Measurements from ENCODE around the gene RAB10.

RAB10 gene

DNA sequence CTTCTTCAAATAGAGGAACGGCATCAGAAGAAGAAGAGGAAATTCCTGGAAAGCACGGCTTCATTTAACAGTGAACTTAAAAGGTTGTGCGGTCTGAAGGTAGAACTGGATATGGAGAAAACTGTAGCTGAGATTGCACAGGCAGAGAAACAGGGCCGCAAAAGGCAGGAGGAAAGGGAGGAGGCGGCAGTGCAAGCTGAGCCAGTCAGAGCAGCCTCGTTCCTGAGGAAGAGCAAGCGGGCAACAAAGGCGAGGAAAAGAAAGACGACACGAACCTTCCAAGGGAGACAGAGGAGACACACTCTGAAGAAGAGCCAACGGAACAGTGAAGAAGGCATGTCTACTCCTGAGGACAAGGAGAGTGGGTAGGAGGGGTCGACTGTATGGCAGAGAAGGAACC, 116.4 kb downstream of the RAB10 start:
- H3K4me2 ChIP-seq (ENCODE audit: low read length), result no peak overlapping the region
- no peaks in the 10 kb centered on the region for H3K27me3 ChIP-seq (ENCODE audit: low read depth, low read length)
- H3K4me3 ChIP-seq (ENCODE audit: low read length), result no peak overlapping the region
- no peak overlapping the region for H3K27ac ChIP-seq (ENCODE audit: low read length)
- no peak for TF ChIP-seq CTCF (IDR thresholded peaks at IDR 0.05; ENCODE audit: low read depth, low read length)
- TF ChIP-seq EZH2phosphoT487 (IDR thresholded peaks at IDR 0.05; ENCODE audit: low read depth), result no peak
- H3K9ac ChIP-seq (ENCODE audit: low read length), result no peak overlapping the region
- no peak overlapping the region for H2AFZ ChIP-seq (ENCODE audit: low read depth, low read length)
- H4K20me1 ChIP-seq (ENCODE audit: insufficient read depth, low read length), result no peaks in the 10 kb centered on the region
- no peaks in the 10 kb centered on the region for H3K36me3 ChIP-seq (replicated peaks; ENCODE audit: low read depth, low read length)
- no peaks in the 10 kb centered on the region for H3K9me3 ChIP-seq (ENCODE audit: insufficient read depth, low read length)
- H3K4me1 ChIP-seq (ENCODE audit: low read length), result peaks cover 7% of the 10 kb centered on the region
- no peaks in the 10 kb centered on the region for H3K79me2 ChIP-seq (ENCODE audit: low read length)

DNA sequence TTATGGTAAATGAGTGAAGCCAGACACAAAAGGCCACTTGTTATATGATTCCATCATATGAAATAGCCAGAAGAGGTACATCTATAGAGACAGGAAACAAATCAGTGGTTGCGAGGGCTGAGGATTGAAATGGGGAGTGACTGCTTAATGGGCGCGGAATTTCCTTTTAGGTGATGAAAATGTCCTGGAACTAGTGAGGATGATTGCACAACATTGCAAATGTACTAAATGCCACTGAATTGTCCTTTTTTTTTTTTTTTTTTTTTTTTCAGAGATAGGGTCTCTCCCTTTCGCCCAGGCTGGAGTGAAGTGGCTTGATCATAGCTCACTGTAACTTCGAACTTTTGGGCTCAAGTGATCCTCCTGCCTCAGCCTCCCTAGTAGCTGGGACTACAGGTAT, 123.7 kb downstream of the RAB10 start:
- Histone ChIP-seq H3K4me1 (ENCODE audit: low read length) (peaks cover 3% of the 10 kb centered on the region; the same call in 1 of the 2 replicates), H3K4me3 (ENCODE audit: low read length) (no peak overlapping the region), H4K20me1 (ENCODE audit: insufficient read depth, low read length) (no peaks in the 10 kb centered on the region), H3K4me2 (ENCODE audit: low read length) (no peak overlapping the region), H3K36me3 (replicated peaks; ENCODE audit: low read depth, low read length) (no peaks in the 10 kb centered on the region), H2AFZ (ENCODE audit: low read depth, low read length) (no peak overlapping the region), H3K27me3 (ENCODE audit: low read depth, low read length) (no peaks in the 10 kb centered on the region), H3K79me2 (ENCODE audit: low read length) (no peaks in the 10 kb centered on the region), H3K9me3 (ENCODE audit: insufficient read depth, low read length) (no peaks in the 10 kb centered on the region), H3K9ac (ENCODE audit: low read length) (no peak overlapping the region), H3K27ac (ENCODE audit: low read length) (no peak overlapping the region)
- no peak for TF ChIP-seq CTCF (IDR thresholded peaks at IDR 0.05; ENCODE audit: low read depth, low read length)
- TF ChIP-seq EZH2phosphoT487 (IDR thresholded peaks at IDR 0.05; ENCODE audit: low read depth), result no peak

GRCh38 chr2:26161926-26162325, 128.0 kb downstream of the RAB10 start:
- peaks cover 3% of the 10 kb centered on the region; the same call in 1 of the 2 replicates for H3K4me1 ChIP-seq (ENCODE audit: low read length)
- TF ChIP-seq CTCF (IDR thresholded peaks at IDR 0.05; ENCODE audit: low read depth, low read length), result no peak
- TF ChIP-seq EZH2phosphoT487 (IDR thresholded peaks at IDR 0.05; ENCODE audit: low read depth), result no peak
- H3K27ac ChIP-seq (ENCODE audit: low read length), result no peak overlapping the region
- no peak overlapping the region for H2AFZ ChIP-seq (ENCODE audit: low read depth, low read length)
- no peaks in the 10 kb centered on the region for H3K9me3 ChIP-seq (ENCODE audit: insufficient read depth, low read length)
- no peak overlapping the region for H3K4me3 ChIP-seq (ENCODE audit: low read length)
- H3K9ac ChIP-seq (ENCODE audit: low read length), result no peak overlapping the region
- H3K36me3 ChIP-seq (replicated peaks; ENCODE audit: low read depth, low read length), result no peaks in the 10 kb centered on the region
- no peaks in the 10 kb centered on the region for H3K79me2 ChIP-seq (ENCODE audit: low read length)
- no peak overlapping the region for H3K4me2 ChIP-seq (ENCODE audit: low read length)
- H3K27me3 ChIP-seq (ENCODE audit: low read depth, low read length), result no peaks in the 10 kb centered on the region
- no peaks in the 10 kb centered on the region for H4K20me1 ChIP-seq (ENCODE audit: insufficient read depth, low read length)

- no peaks in the 10 kb centered on the region for H3K27me3 ChIP-seq (ENCODE audit: low read depth, low read length)
- no peaks in the 10 kb centered on the region for H3K36me3 ChIP-seq (replicated peaks; ENCODE audit: low read depth, low read length)
- H2AFZ ChIP-seq (ENCODE audit: low read depth, low read length), result no peak overlapping the region
- no peaks in the 10 kb centered on the region for H3K79me2 ChIP-seq (ENCODE audit: low read length)
- no peaks in the 10 kb centered on the region for H4K20me1 ChIP-seq (ENCODE audit: insufficient read depth, low read length)
- H3K27ac ChIP-seq (ENCODE audit: low read length), result no peak overlapping the region
- no peaks in the 10 kb centered on the region for H3K9me3 ChIP-seq (ENCODE audit: insufficient read depth, low read length)
- peaks cover 3% of the 10 kb centered on the region; the same call in 1 of the 2 replicates for H3K4me1 ChIP-seq (ENCODE audit: low read length)
- H3K4me3 ChIP-seq (ENCODE audit: low read length), result no peak overlapping the region
- no peak overlapping the region for H3K4me2 ChIP-seq (ENCODE audit: low read length)
- H3K9ac ChIP-seq (ENCODE audit: low read length), result no peak overlapping the region
- TF ChIP-seq CTCF (IDR thresholded peaks at IDR 0.05; ENCODE audit: low read depth, low read length) (no peak), EZH2phosphoT487 (IDR thresholded peaks at IDR 0.05; ENCODE audit: low read depth) (no peak)
These were observed 129.1 kb downstream of the RAB10 start for GRCh38 chr2:26162963-26163362.
